Neural progenitor cell (in vitro differentiated cells): ENCODE results near the gene BICDL1.

ENCODE experiments used
- EZH2 ChIP-seq: fragments of 200-600 bp; sonication (generic); IDR thresholded peaks from 2 replicates; pipeline ENCODE4 v1.6.1; 2017; ENCODE audit warnings: antibody characterized with exemption, mild to moderate bottlenecking, moderate library complexity
- EZH2phosphoT487 ChIP-seq: fragments of 200-600 bp; sonication (generic); IDR thresholded peaks from 2 replicates; pipeline ENCODE4 v1.6.1; 2017; ENCODE audit warnings: antibody characterized with exemption
- TF ChIP-seq, protein P1 (sequence below): fragments of 200-600 bp; sonication (generic); IDR thresholded peaks from 2 replicates; pipeline ENCODE4 v1.5.1; 2017; ENCODE audit warnings: antibody characterized with exemption, mild to moderate bottlenecking

DNA sequence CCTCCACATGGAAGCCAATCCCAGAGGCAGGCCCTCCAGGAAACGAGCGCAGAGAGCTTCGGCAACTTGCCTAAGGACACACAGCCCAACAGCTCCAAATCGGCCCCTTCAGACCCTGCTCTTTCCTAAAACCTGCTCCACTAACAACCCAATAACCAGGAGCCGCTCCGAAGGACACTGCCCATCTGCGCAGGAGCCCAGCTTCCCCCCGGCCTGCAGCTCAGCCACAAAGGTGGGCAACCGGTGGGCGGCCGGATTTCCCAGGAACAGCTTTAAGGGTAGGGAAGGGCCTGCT is 114.0 kb downstream of the BICDL1 start:
- TF ChIP-seq, protein P1, sequence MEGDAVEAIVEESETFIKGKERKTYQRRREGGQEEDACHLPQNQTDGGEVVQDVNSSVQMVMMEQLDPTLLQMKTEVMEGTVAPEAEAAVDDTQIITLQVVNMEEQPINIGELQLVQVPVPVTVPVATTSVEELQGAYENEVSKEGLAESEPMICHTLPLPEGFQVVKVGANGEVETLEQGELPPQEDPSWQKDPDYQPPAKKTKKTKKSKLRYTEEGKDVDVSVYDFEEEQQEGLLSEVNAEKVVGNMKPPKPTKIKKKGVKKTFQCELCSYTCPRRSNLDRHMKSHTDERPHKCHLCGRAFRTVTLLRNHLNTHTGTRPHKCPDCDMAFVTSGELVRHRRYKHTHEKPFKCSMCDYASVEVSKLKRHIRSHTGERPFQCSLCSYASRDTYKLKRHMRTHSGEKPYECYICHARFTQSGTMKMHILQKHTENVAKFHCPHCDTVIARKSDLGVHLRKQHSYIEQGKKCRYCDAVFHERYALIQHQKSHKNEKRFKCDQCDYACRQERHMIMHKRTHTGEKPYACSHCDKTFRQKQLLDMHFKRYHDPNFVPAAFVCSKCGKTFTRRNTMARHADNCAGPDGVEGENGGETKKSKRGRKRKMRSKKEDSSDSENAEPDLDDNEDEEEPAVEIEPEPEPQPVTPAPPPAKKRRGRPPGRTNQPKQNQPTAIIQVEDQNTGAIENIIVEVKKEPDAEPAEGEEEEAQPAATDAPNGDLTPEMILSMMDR = no peak
- TF ChIP-seq EZH2 (no peak), EZH2phosphoT487 (no peak)
